ENCODE data around the gene SLC17A2. TPM values are rescaled to one million over a fixed set of nuclear protein-coding genes. Genes with fewer than 3 reads are reported as not detected.

The SLC17A2 gene
- total RNA-seq, 2 experiments from 2014 or later: not detected

DNA sequence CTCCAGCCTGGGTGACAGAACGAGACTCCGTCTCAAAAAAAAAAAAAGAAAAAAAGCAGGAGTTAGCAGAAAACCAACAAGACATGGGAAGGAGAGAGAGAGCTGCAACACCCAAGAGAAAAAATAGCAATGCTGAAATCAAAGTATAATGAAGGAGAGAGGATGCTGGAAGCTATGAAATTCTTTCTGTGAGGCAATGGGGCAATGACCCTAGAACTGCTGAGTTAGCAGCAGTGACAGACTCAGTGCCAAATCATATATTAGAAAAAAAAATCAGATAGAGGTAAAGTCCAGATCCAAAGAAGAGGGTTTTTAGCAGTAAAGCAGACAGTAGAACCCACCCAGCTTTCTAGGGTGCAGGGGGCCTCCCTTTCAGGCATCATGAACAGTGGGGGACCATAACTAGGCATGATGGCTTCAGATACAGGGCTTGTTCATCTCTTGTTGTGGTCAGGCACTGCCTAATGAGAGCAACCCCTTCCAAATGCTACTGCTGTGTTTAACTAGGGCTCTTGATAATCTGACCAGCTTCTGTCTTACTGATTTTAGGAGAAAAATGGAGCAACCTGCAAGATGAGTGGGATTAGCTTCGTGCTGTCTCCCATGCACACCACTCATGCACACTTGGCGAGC, 26.9 kb downstream of the SLC17A2 start:
- H3K27ac Mint-ChIP-seq: no peak overlapping the region

DNA sequence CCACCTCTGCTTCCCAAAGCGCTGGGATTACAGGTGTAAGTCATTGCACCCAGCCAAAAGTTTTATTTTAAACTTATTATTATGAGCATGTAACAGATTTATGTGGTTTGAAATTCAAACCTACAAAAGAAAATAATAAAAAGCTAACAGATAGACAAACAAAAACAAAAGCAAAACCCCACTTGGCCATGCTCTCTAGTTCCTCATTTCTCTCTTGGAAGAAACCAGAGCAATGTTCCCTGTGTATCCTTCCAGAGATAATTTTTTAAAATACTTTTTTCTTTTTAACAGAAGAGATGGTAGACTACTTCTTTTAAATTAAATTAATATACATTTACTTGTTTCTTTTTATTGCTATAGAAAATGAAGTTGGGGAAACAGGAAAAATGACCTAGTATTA, 28.4 kb downstream of the SLC17A2 start:
- Mint-ChIP-seq H3K36me3 (ENCODE audit: low read depth) (no peaks in the 10 kb centered on the region), H3K27ac (no peak overlapping the region), H3K9me3 (no peaks in the 10 kb centered on the region), H3K27me3 (peaks cover 2% of the 10 kb centered on the region), H3K4me3 (no peak overlapping the region), H3K4me1 (peaks cover 1% of the 10 kb centered on the region)
- DNase-seq: no peak
- ChIA-PET POLR2A (interaction anchor here (0.6 kb wide), 1 partner anchor 267 kb away, joined by 3 read pairs; no protein-coding TSS in a partner anchor), CTCF (interaction anchor here (0.7 to 1.0 kb wide), 2 partner anchors 19 to 20 kb away, joined by 3 read pairs; no protein-coding TSS in a partner anchor)

More for the DNA sequence above, 26.9 kb downstream of the SLC17A2 start:
- no peak for DNase-seq
- Mint-ChIP-seq H3K27me3 (peaks cover 6% of the 10 kb centered on the region), H3K36me3 (ENCODE audit: low read depth) (no peaks in the 10 kb centered on the region), H3K4me3 (no peak overlapping the region), H3K4me1 (peaks cover 1% of the 10 kb centered on the region), H3K9me3 (no peaks in the 10 kb centered on the region)
- ChIA-PET CTCF (no interaction called here), POLR2A (no interaction called here)

- Mint-ChIP-seq H3K4me1 (peaks cover 1% of the 10 kb centered on the region), H3K27me3 (peaks cover 2% of the 10 kb centered on the region), H3K27ac (no peak overlapping the region), H3K4me3 (no peak overlapping the region), H3K36me3 (ENCODE audit: low read depth) (no peaks in the 10 kb centered on the region), H3K9me3 (no peaks in the 10 kb centered on the region)
- ChIA-PET CTCF (interaction anchor here (0.7 to 1.2 kb wide), 3 partner anchors 19 to 183 kb away, joined by 3 to 4 read pairs (median 3); no protein-coding TSS in a partner anchor), POLR2A (no interaction called here)
- no peak for DNase-seq
These were observed 29.6 kb downstream of the SLC17A2 start for GRCh38 chr6:25900843-25901242.

- ChIA-PET CTCF (interaction anchor here (0.6 to 1.2 kb wide), 2 partner anchors 18 to 635 kb away, joined by 3 to 4 read pairs; no protein-coding TSS in a partner anchor), POLR2A (interaction anchor here (0.9 to 1.2 kb wide), 3 partner anchors 14 to 118 kb away, joined by 3 read pairs; a partner anchor contains a TSS)
- DNase-seq: no peak
These were observed 30.7 kb downstream of the SLC17A2 start for GRCh38 chr6:25899580-25900408.

GRCh38 chr6:25899123-25899522, 31.4 kb downstream of the SLC17A2 start:
- Mint-ChIP-seq H3K4me3 (no peak overlapping the region), H3K27me3 (no peaks in the 10 kb centered on the region), H3K36me3 (ENCODE audit: low read depth) (no peaks in the 10 kb centered on the region), H3K27ac (no peak overlapping the region), H3K9me3 (no peaks in the 10 kb centered on the region), H3K4me1 (peaks cover 1% of the 10 kb centered on the region)
- ChIA-PET CTCF (no interaction called here), POLR2A (interaction anchor here (0.7 to 1.2 kb wide), 3 partner anchors 26 to 118 kb away, joined by 3 read pairs; a partner anchor contains a TSS)
- DNase-seq: no peak

More at GRCh38 chr6:25899580-25900408, 30.7 kb downstream of the SLC17A2 start:
- Mint-ChIP-seq H3K4me3 (no peak overlapping the region), H3K4me1 (peaks cover 1% of the 10 kb centered on the region), H3K9me3 (no peaks in the 10 kb centered on the region), H3K27ac (no peak overlapping the region), H3K27me3 (no peaks in the 10 kb centered on the region), H3K36me3 (ENCODE audit: low read depth) (no peaks in the 10 kb centered on the region)

- no peaks in the 10 kb centered on the region for H3K36me3 Mint-ChIP-seq (ENCODE audit: low read depth)
- CTCF ChIA-PET: no interaction called here
- no peak for DNase-seq
- POLR2A ChIA-PET: interaction anchor here (0.7 to 1.2 kb wide), 3 partner anchors 25 to 119 kb away, joined by 3 read pairs; a partner anchor contains a TSS
- no peaks in the 10 kb centered on the region for H3K9me3 Mint-ChIP-seq
- H3K4me3 Mint-ChIP-seq: no peak overlapping the region
- no peaks in the 10 kb centered on the region for H3K27me3 Mint-ChIP-seq
- H3K27ac Mint-ChIP-seq: no peak overlapping the region
- H3K4me1 Mint-ChIP-seq: peaks cover 1% of the 10 kb centered on the region
These were observed 32.1 kb downstream of the SLC17A2 start for GRCh38 chr6:25898289-25898977.

DNA sequence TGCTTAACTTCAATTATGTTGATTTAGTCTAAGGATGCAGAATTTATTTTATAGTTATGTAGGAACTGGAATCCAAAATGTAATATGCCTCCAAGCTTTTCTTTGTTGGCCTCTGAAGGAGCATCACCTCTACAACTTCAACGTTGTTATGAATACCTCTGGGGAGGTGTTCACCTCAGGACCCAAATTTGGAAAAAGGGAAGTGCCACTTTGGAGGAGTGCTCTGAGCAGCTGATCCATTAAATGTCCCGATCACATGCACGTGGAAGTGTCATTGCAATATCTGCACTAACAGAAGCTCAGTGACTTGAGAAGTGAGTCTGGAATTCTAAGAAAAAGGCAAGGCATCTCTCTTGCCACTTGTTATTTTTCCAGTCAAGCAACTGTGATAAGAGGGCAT, 34.2 kb downstream of the SLC17A2 start:
- H3K27me3 Mint-ChIP-seq: no peaks in the 10 kb centered on the region
- DNase-seq: no peak
- no peak overlapping the region for H3K27ac Mint-ChIP-seq
- no peaks in the 10 kb centered on the region for H3K4me1 Mint-ChIP-seq
- no peaks in the 10 kb centered on the region for H3K36me3 Mint-ChIP-seq (ENCODE audit: low read depth)
- POLR2A ChIA-PET: interaction anchor here (0.6 kb wide), 1 partner anchor 918 kb away, joined by 3 read pairs; no protein-coding TSS in a partner anchor
- H3K4me3 Mint-ChIP-seq: no peak overlapping the region
- CTCF ChIA-PET: interaction anchor here (0.6 to 1.5 kb wide), 3 partner anchors 13 to 178 kb away, joined by 3 read pairs; no protein-coding TSS in a partner anchor
- H3K9me3 Mint-ChIP-seq: no peaks in the 10 kb centered on the region

DNA sequence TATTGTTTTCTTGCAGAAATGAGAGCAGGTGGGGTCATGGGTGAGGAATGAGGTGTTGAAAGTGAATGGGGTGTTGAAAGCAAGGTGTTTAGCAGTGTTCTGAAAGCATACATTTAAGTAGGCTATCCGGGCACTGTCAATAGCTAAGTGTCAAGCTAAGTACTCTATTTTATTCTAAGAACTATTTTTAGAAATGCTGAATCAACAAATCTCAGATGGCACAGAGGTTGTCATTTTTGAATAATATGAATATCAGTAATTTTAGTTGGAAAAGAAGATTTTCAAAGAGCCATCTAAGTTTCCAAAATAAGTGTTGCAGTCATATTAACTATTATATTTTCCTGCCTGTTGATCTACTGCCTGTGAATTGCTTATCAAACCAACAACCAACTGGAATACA, 34.7 kb downstream of the SLC17A2 start:
- Mint-ChIP-seq H3K27ac (no peak overlapping the region), H3K4me1 (no peaks in the 10 kb centered on the region), H3K4me3 (no peak overlapping the region), H3K27me3 (no peaks in the 10 kb centered on the region), H3K36me3 (ENCODE audit: low read depth) (no peaks in the 10 kb centered on the region), H3K9me3 (no peaks in the 10 kb centered on the region)
- DNase-seq: no peak
- POLR2A ChIA-PET: interaction anchor here (0.6 kb wide), 1 partner anchor 917 kb away, joined by 3 read pairs; no protein-coding TSS in a partner anchor
- CTCF ChIA-PET: interaction anchor here (0.6 to 1.0 kb wide), 2 partner anchors 13 to 176 kb away, joined by 3 read pairs; no protein-coding TSS in a partner anchor

DNA sequence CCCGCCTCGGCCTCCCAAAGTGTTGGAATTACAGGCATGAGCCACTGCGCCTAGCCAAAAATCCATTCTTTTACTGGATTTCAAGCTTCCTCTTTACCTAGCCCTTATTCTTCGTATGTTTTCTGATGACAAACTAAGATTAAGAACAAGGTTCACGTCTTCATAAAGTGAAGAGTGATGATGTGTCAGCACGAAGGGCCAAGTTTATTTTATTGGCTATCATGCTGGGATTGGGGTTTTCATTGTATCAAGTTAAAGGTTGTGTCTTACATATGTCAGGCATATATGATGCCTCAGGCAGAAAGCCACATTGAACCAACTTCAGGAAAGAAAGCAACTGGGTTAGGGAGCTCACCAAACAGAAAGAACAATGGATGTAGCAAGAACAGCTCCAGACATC, 36.7 kb downstream of the SLC17A2 start:
- Mint-ChIP-seq H3K9me3 (no peaks in the 10 kb centered on the region), H3K4me3 (no peak overlapping the region), H3K4me1 (peaks cover 2% of the 10 kb centered on the region), H3K27ac (no peak overlapping the region), H3K36me3 (ENCODE audit: low read depth) (no peaks in the 10 kb centered on the region), H3K27me3 (no peaks in the 10 kb centered on the region)
- POLR2A ChIA-PET: no interaction called here
- CTCF ChIA-PET: interaction anchor here (1.0 kb wide), 1 partner anchor 12 kb away, joined by 4 read pairs; no protein-coding TSS in a partner anchor
- no peak for DNase-seq

DNA sequence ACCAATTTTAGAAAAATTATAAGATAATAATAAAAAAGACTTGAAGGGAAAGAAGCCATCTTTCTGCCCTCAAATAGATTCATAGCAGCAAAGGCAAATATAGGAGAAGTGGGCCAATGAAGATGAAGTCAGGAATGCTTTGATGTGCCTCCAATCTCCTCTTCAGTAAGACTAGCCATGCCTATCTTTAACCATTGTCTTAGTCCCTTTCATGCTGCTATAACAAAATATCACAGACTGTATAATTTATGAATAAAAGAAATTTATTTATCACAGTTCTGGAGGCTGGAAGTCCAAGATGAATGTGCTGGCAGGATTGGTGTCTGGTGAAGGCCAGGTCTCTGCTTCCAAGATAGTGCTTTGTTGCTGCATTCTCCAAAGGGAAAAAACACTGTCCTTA, 37.6 kb downstream of the SLC17A2 start:
- CTCF ChIA-PET: interaction anchor here (2.4 kb wide), 1 partner anchor 11 kb away, joined by 8 read pairs; no protein-coding TSS in a partner anchor
- Mint-ChIP-seq H3K4me3 (no peak overlapping the region), H3K27ac (no peak overlapping the region), H3K4me1 (peaks cover 2% of the 10 kb centered on the region), H3K36me3 (ENCODE audit: low read depth) (no peaks in the 10 kb centered on the region), H3K9me3 (no peaks in the 10 kb centered on the region), H3K27me3 (no peaks in the 10 kb centered on the region)
- no peak for DNase-seq
- POLR2A ChIA-PET: no interaction called here

DNA sequence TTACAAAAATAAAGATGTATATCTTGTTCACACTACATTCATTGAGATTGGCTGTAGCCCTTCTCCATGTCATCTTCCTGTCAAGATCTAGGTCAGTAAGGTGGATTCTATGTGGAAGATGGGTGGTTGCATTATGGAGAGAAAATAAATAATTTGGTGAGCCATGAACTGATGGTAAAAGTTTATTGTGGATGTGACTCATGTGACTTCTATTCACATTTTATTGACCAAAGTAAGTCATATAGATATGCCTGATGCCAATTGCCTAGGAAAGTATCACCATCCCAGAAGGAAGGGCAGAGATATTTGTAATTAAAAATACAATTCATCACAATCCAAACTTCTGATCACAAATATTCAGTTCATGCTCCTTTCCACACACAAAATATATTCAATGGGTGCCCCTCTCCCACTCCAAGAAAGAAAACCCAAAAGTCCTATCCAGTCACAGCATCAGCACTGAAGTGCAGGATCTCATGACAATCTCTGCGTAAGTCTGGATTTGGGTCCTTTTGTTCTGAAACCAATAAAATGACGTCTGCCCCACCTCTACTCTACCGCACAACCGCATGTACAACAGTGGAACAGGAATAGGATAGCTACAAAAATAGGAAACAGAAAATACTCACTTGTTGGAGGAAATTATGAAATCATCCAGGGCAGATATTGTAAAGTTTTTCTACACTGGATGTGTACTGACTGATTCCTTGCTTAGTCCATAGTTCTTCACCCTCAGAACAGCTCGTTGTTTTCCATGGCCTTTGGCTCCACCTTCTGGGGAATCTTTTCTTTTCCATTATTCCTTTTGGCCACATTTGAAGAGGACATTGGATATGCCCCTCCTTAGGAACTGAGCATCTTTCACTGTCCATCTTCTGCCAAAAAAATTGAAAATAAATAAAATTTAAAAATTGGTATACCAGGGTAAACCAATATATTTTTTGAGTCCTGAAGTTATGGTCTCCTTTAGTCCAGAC, 40.3 kb downstream of the SLC17A2 start:
- Mint-ChIP-seq H3K36me3 (ENCODE audit: low read depth) (no peaks in the 10 kb centered on the region), H3K27ac (no peak overlapping the region), H3K4me3 (no peak overlapping the region), H3K27me3 (no peaks in the 10 kb centered on the region), H3K4me1 (peaks cover 2% of the 10 kb centered on the region), H3K9me3 (no peaks in the 10 kb centered on the region)
- POLR2A ChIA-PET: no interaction called here
- DNase-seq: no peak
- CTCF ChIA-PET: interaction anchor here (0.6 to 1.9 kb wide), 4 partner anchors 100 to 174 kb away, joined by 3 to 6 read pairs (median 4); no protein-coding TSS in a partner anchor

DNA sequence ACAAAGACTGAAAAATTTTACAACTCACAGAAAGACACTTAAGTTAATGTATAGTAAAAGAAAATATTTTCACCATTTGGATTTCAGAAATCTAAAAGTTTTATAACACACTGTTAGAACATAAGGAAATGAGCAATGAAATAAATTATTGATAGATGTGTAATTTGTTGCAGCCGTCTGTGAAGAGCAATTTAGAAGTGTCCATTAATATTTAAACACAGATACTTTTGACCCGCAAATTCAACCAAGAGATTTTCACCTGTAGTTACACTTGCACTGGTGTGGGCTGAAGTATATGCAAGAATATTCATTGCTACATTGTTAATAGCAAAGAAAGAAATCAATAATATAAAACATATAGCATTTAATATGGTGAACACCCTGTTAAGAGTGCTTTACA, 41.9 kb downstream of the SLC17A2 start:
- H3K4me3 Mint-ChIP-seq: no peak overlapping the region
- H3K27me3 Mint-ChIP-seq: no peaks in the 10 kb centered on the region
- H3K4me1 Mint-ChIP-seq: peaks cover 2% of the 10 kb centered on the region
- ChIA-PET CTCF (interaction anchor here (1.9 kb wide), 1 partner anchor 99 kb away, joined by 6 read pairs; no protein-coding TSS in a partner anchor), POLR2A (no interaction called here)
- H3K9me3 Mint-ChIP-seq: no peaks in the 10 kb centered on the region
- no peak overlapping the region for H3K27ac Mint-ChIP-seq
- H3K36me3 Mint-ChIP-seq (ENCODE audit: low read depth): no peaks in the 10 kb centered on the region
- no peak for DNase-seq
